Muscle of back (tissue), 11 donors: ENCODE results near the gene MAML3. TPM values are rescaled to one million over a fixed set of nuclear protein-coding genes. Genes with fewer than 3 reads are reported as not detected.

Source experiments
- DNase-seq, 3 donors: peaks; one replicate each; pipeline versions ENCODE4 v3.0.0 to v3.0.0-alpha.2; 2013
- polyA plus RNA-seq, 10 donors: library from polyadenylated mRNA; unstranded; fragments of 120-200 nt; gene quantifications; one replicate each; pipeline ENCODE4 v1.2.1, GENCODE V29; 2013; ENCODE audit not compliant: insufficient read length in 10 of 10

The MAML3 gene
- polyA plus RNA-seq, 10 donors = 3.3 to 6.1 (median 4.2) TPM

- no peak for DNase-seq
Observed at GRCh38 chr4:140100771-140101170, 53.2 kb downstream of the MAML3 start.

DNA sequence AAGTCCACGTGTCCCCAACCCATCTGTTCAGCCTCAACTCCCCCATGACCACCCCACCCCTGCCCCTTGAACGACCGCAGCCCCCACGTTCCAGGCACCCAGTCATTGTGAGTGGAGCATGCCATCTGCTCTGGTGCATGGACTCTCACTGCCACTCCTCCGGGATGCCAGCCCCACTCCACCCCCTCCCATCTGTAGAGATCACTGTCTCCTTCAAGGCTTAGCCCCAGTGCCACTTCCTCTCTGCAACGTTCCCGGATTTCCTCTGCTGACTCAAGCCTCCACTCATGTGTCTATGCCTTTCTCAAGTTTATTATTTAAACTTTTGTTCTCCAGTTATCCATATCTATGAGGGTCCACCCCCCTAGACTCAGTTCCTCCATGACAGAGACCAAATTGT is 54.0 kb downstream of the MAML3 start:
- DNase-seq = peak in 1 of 3 donors; percentile 36

GRCh38 chr4:140098455-140099160 is 55.4 kb downstream of the MAML3 start:
- peak in 1 of 3 donors; percentile 35 for DNase-seq

DNA sequence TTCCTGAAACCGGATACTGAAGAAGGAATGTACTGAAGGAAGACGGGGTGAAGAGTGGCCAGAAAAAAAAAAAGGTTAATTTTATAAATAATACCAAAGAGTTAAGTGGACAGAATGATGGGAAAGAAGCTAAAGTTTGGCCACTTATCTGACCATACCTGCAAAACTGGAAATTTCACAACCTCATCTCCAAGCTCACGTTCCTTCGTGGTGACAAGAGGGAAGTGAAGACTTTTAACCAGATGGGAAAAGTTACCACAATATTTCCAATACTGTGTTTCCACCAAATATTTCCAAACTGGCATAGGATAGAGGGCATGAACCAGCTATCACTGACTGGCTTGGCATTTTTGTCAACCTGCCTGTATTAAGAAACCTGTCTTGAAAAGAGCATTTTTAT is 56.4 kb downstream of the MAML3 start:
- no peak for DNase-seq

DNA sequence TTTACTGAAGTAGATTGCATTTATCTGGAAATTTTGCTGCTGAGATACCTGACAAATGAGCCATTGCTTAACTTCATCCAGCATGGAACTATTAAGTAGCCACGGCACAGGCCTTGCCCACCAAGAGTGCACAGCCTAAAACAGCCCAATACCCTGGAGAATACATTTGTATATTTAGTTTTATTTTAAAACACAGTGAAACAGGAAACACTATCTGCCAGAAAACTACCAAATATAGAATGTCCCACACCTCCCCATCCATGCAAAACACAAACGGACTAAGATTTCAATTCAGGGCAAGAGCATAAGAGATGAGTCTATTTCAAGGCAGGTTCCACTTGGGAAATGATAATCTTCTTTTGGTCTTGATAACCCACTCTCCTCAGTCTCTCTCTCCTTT is 57.1 kb downstream of the MAML3 start:
- no peak for DNase-seq

DNA sequence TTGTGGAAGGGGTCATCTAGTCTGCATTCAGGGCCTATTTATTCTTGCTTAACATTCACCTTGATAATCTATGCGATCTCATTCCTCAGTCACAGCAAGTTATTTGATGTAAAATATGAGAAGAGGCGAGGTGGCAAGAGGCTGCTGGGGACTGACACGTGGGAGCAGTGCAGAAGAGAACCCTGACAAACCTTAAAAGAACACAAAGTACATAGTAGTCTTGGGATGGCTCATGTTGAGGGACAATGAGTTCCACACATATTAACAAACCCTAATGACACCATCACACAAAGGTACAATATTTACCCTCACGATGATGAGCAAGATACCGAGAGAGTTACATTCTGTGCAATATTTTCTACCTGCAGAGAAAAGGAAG is 57.5 kb downstream of the MAML3 start:
- no peak for DNase-seq

DNA sequence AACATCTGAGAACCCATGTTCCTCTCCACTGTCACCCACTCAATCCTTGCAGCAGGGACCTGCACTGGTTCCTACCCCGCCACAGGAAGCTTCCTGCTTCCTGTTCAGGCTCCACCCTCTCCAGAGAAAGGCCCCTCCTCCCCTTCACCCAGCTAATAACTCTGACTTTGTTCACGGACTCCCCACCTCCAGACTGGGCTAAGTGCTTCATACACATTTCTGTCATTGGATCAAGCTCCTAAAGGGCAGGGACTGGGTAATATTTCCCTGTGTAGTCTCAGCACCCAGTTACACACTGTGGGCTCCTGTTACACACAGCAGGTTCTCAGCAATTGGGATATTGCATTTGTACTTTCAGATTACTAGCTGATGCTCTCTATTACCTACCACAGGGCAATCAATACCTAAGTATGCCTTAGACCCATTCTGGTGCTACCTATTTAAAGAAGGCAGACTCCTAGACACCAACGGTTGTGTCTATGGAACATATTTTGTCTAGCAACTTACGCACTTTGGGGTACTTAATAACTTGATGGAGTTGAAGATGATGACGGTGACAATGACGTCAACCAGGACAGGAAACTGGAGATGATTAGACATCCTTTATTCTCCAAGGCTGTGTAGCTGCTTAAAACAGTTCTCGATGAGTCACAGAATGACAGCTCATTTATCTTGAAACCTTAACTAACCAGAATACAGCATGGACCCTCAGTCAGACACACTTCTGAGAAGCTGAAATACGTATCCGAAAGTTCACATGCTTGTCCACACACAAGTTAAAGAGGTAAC is 58.1 kb downstream of the MAML3 start:
- peak in 1 of 3 donors; percentile 92 for DNase-seq

GRCh38 chr4:140094438-140095420 is 59.3 kb downstream of the MAML3 start:
- DNase-seq = peak in 1 of 3 donors; percentile 47

- DNase-seq = no peak
Observed at GRCh38 chr4:140092094-140092851, 61.7 kb downstream of the MAML3 start.

DNA sequence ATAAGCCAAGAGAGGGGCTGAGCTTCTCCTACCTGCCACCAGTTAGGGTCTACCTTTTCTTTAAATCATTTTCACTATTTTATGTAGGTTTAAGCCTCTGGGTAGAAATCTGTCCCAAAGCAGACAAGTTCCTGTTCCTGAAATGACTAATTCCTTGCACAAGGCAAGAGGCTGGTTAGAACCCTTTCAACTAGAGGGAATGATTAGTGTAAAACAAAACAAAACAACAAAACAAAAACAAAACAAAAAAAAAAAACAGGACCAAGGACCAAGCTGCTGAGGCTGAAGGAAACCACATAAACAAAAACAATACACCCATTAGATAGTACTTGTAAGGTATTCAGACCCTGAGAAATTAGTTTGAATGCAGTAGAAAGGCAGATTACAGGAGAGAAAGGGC is 62.7 kb downstream of the MAML3 start:
- DNase-seq = no peak

- no peak for DNase-seq
Observed at GRCh38 chr4:140090215-140090731, 63.7 kb downstream of the MAML3 start.

DNA sequence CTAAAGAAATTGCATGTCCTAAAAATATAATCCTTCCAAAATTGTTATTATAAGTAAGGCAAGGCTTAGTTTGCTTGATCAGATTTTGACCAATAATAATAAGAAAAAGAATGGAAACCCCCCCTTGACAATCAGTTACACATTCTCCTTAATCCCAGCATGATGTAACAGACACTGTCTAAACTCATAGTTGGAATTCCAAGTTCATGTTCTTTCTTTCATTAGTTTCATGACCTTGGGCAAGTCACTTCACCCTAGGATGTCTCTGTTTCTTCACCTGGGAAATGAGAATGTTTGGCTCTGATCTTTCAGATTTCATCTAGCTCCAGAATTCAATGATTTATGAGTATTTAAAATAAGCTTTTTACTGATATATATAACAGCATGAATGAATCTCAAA is 64.8 kb downstream of the MAML3 start:
- no peak for DNase-seq

DNA sequence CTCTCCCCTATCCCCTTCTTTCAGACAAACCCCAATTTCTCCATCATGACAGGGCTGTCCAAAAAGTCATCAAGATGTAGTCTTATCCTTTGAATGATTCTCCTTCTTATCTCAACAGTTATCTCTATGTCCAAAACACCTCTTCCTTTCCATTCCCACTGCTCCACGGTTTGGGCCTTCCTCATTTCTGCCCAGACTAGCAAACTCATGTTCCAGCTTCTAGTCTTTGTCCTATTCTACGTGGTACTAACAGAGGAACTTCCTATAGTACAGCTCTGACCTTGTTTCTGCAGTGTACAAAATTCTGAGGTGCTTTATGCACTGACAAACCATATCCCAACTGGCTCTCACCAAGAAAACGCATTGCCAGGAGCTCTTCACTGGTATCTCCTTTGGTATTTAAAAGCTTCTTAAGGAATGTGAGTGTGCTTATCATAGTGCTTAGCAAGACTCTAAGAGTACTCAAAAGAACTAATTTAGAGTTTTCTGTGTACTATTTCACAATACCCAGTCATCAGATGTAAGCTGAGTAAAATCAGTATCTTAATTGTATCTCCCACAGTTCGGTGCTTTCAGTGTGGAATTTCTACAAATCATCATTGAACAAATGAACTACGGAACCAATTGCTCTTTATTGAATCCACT is 65.5 kb downstream of the MAML3 start:
- DNase-seq = no peak

DNA sequence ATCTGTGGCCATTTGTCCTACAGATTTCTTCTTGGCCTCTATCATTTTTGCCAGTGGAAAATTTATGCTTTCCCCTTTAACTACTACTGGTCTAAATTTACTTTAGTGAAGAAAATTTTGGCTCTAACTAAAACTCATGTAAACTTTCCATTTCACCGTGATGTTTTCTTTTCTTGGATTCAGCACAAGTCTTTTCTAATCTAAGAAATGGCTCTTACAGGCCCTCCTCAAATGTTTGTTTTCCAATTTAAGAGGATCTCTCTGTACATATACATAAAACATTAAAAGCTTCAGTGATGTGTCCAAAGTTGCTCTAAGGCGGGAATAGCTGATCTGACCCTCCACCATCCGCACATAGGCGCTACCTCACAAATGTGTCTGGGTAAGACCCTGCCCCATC is 68.1 kb downstream of the MAML3 start:
- DNase-seq = no peak

DNA sequence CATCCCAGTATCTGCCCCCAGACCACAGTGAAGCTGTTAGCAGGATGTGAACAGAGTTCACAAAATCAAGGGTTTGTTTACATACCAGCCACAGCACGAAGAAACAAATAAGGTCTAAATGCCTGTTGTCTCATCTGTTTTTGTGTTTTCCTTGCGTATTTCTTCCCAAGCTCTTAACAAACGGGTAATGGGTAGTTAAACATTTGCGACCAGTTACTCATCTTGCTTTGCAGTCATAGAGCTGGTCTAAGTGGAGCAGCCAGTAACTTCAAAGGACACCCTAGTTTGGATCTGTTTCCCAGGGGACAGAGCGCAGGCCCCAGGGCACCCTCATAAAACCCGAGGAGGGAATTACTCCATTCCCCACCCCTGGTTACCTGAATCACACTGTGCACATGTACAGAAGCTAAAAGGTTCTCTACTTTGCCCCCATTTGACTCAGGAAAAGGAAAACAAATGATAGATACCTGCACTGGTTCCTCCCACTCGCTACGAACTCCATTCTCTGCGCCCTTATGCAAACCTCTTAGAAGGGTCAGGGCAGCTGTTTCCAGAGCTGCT is 68.8 kb downstream of the MAML3 start:
- DNase-seq = no peak

DNA sequence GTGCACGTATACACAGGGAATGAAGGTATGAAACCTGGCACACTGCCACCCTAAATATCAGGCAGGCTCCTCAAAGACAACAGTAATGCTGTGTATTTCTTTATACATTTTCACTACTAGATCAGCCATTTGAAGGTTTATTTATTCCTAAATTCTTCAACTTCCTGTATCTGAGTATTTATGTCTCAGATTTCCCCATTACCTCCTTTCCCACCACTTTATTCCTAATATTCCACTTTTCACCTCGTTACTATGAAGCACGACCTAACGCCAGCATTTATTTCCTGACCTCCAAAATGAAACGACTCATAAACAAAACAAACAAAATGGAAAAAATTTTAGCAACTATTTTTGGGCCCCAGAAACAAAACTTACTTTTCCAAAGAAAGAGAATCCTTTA is 69.6 kb downstream of the MAML3 start:
- DNase-seq = no peak

DNA sequence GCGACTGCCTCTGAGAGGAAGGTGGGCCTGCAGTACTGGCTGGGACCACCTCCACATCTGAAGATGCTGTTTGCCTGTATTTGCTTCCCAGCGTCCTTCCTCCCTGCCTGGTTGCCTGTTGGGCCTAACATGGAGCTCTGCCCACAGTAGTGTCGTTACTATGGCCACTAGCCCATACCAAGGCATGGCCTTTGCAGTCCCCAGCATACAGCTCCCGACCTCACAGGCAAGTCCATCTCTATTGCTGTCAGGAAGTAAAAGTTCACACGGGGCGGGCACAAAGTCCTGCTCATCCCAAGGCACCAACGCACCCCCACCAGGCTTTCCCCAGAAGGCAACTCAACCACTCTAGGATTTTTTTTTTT is 71.6 kb downstream of the MAML3 start:
- no peak for DNase-seq

DNA sequence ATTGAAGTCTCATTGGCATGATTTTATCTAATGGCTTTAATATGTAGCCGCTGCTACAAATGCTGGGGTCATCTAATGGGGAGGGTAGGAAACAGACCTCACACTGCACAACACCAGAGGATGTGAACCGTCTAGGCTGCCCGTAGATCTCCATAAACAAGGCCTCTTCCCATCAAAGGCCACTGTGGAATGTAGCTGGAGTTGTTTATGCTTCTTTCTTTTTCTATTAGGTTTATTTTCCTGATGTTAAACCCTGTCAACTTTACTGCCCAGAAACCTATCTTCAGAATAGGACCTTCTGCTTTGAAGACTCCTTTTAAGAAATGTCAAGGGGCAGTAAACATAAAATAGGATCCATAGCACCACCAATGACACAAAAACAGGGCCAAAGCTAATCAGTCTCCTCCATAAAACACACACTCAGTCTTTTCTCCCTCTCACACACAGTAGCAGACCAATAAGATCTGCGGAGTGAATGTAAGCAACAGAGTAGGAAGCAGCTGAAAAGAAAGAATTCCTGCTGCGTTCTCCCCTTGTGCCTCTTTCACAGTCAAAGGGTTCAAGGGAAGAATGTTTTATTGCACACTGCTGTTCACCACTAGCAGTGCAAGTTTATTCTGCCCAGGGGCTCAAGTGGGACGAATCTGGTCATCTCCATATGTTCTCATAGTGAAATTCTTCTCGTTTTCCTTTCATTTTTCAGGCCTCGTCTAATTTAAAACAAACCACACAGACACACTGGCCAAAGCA is 72.2 kb downstream of the MAML3 start:
- no peak for DNase-seq

GRCh38 chr4:140080883-140081282 is 73.1 kb downstream of the MAML3 start:
- no peak for DNase-seq

- DNase-seq = peak in 1 of 3 donors; percentile 41
Observed at GRCh38 chr4:140078366-140078765, 75.6 kb downstream of the MAML3 start.
